HL-60 (cell line): ENCODE data around the gene DLG5.

Experiments used
- CTCF ChIP-seq: IDR thresholded peaks from one replicate; pipeline ENCODE4 v1.5.1; 2011; ENCODE audit warnings: low read length, control low read depth, inconsistent platforms; ENCODE audit not compliant: insufficient read depth
- GABPA ChIP-seq: IDR thresholded peaks from 2 replicates; pipeline ENCODE4 v1.6.1; 2012; ENCODE audit warnings: low read depth
- POLR2AphosphoS5 ChIP-seq: IDR thresholded peaks from 2 replicates; pipeline ENCODE4 v1.6.1; 2012; ENCODE audit warnings: low read depth
- REST ChIP-seq: IDR thresholded peaks from 2 replicates; pipeline ENCODE4 v1.6.1; 2012; ENCODE audit warnings: low read depth; ENCODE audit not compliant: insufficient replicate concordance
- SPI1 ChIP-seq: IDR thresholded peaks from 2 replicates; pipeline ENCODE4 v1.6.1; 2012; ENCODE audit warnings: low read depth, mild to moderate bottlenecking, borderline replicate concordance

GRCh38 chr10:77912576-77912975, 14.0 kb downstream of the DLG5 start:
- TF ChIP-seq GABPA (no peak), CTCF (no peak), REST (no peak), POLR2AphosphoS5 (no peak), SPI1 (no peak)
